Inferior parietal cortex (tissue), 1 donor: ENCODE results near the gene FGFRL1.

Source experiments
- DNase-seq: peaks from one replicate; pipeline ENCODE4 v3.0.0-alpha.2; 2016; ENCODE audit errors: extremely low spot score

FGFRL1 gene

GRCh38 chr4:1075225-1075624 is 63.8 kb downstream of the FGFRL1 start:
- no peak for DNase-seq

GRCh38 chr4:1075809-1076699 is 64.6 kb downstream of the FGFRL1 start:
- DNase-seq, result no peak
